ENCODE data around the gene CRYAB. TPM values are rescaled to one million over a fixed set of nuclear protein-coding genes. Genes with fewer than 3 reads are reported as not detected.

The CRYAB gene
- total RNA-seq, 1 experiment from 2014 or later: not detected

DNA sequence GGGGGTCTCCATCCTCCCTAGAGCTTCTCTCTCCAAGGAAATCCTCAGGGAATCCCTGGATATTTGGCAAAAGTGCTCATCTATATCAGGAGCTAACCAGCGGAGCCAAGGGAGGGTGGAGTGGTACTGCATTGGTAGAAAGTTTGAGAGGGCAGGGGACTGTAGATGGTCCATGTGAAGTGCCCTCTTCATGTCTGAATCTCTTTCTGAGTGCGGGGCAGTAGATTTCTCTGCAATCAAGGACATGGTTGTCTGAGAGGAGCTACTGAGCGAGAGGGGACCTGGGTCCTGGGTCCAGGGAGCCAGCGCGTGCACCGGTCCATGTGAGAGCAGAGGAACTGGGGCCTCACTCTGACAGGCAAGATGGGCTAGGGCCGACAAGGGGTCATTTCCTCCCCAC lies 26.3 kb upstream of the CRYAB start:
- Histone ChIP-seq H3K36me3 (ENCODE audit: low read depth) (no peaks in the 10 kb centered on the region), H4K20me1 (ENCODE audit: insufficient read depth) (no peaks in the 10 kb centered on the region), H3K4me1 (replicated peaks; ENCODE audit: insufficient read depth) (0 out of 2 replicates have a peak, but pooled peaks cover 8% of the 10 kb centered on the region), H3K9me3 (ENCODE audit: insufficient read depth, low read depth) (no peaks in the 10 kb centered on the region), H3K79me2 (ENCODE audit: low read depth) (no peaks in the 10 kb centered on the region), H2AFZ (0 out of 2 replicates have a peak overlapping the region, but pooled peaks have one; percentile 84), H3K4me3 (no peak overlapping the region), H3F3A (ENCODE audit: insufficient read depth, low read depth) (peaks cover 8% of the 10 kb centered on the region; the same call in 1 of the 2 replicates), H3K4me2 (peak overlapping the region; percentile 96; the same call in 1 of the 2 replicates), H3K9me2 (ENCODE audit: insufficient read depth) (no peaks in the 10 kb centered on the region), H3K27me3 (ENCODE audit: insufficient read depth, low read depth) (0 out of 2 replicates have a peak, but pooled peaks cover 3% of the 10 kb centered on the region), H3K27ac (no peak overlapping the region)
- no TSS peak for BruUV-seq (replicated peaks)
- TF ChIP-seq EZH2 (IDR thresholded peaks at IDR 0.05; ENCODE audit: low read depth): no peak
- TF ChIP-seq, protein P1, sequence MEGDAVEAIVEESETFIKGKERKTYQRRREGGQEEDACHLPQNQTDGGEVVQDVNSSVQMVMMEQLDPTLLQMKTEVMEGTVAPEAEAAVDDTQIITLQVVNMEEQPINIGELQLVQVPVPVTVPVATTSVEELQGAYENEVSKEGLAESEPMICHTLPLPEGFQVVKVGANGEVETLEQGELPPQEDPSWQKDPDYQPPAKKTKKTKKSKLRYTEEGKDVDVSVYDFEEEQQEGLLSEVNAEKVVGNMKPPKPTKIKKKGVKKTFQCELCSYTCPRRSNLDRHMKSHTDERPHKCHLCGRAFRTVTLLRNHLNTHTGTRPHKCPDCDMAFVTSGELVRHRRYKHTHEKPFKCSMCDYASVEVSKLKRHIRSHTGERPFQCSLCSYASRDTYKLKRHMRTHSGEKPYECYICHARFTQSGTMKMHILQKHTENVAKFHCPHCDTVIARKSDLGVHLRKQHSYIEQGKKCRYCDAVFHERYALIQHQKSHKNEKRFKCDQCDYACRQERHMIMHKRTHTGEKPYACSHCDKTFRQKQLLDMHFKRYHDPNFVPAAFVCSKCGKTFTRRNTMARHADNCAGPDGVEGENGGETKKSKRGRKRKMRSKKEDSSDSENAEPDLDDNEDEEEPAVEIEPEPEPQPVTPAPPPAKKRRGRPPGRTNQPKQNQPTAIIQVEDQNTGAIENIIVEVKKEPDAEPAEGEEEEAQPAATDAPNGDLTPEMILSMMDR (conservative IDR thresholded peaks at IDR 0.05): no peak
- ChIA-PET CTCF (no interaction called here), POLR2A (ENCODE audit: unreplicated experiment) (interaction anchor here (0.5 to 0.7 kb wide), 2 partner anchors 11 to 255 kb away, joined by 3 to 4 read pairs; no protein-coding TSS in a partner anchor)
- intact Hi-C loops (cut with micrococcal nuclease; ENCODE audit: unreplicated experiment): no loop called here
- DNase-seq: no peak

DNA sequence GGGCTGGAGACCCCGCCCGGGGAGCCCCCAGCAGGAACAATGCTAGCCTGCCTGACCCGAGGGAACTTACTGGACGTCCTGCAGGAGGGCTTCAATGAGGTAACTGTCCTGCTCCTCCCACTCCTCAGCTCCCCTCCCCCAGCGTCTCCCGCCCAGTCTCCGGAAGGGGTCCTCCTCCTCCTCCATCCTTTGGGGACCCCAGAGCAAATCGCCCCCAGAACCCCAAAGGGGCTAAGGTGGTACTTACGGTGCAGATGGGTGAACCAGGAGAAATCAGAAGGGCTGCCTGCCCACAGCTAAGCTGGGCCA lies 25.8 kb upstream of the CRYAB start:
- H3K4me1 ChIP-seq (replicated peaks; ENCODE audit: insufficient read depth): 0 out of 2 replicates have a peak, but pooled peaks cover 8% of the 10 kb centered on the region
- intact Hi-C loops (cut with micrococcal nuclease; ENCODE audit: unreplicated experiment): no loop called here
- H3K36me3 ChIP-seq (ENCODE audit: low read depth): no peaks in the 10 kb centered on the region
- no peaks in the 10 kb centered on the region for H3K79me2 ChIP-seq (ENCODE audit: low read depth)
- ChIA-PET CTCF (interaction anchor here (0.7 kb wide), 1 partner anchor 525 kb away, joined by 6 read pairs; no protein-coding TSS in a partner anchor), POLR2A (ENCODE audit: unreplicated experiment) (interaction anchor here (0.5 to 0.7 kb wide), 3 partner anchors 11 to 255 kb away, joined by 3 to 5 read pairs (median 4); no protein-coding TSS in a partner anchor)
- peaks cover 8% of the 10 kb centered on the region; the same call in 1 of the 2 replicates for H3F3A ChIP-seq (ENCODE audit: insufficient read depth, low read depth)
- no peaks in the 10 kb centered on the region for H3K9me2 ChIP-seq (ENCODE audit: insufficient read depth)
- H2AFZ ChIP-seq: peak overlapping the region; percentile 84
- TF ChIP-seq EZH2 (IDR thresholded peaks at IDR 0.05; ENCODE audit: low read depth): no peak
- TF ChIP-seq, protein P1 (conservative IDR thresholded peaks at IDR 0.05): no peak
- H3K27me3 ChIP-seq (ENCODE audit: insufficient read depth, low read depth): 0 out of 2 replicates have a peak, but pooled peaks cover 3% of the 10 kb centered on the region
- H3K4me3 ChIP-seq: peak overlapping the region; percentile 67
- no peak for DNase-seq
- H3K27ac ChIP-seq: no peak overlapping the region
- H3K9me3 ChIP-seq (ENCODE audit: insufficient read depth, low read depth): no peaks in the 10 kb centered on the region
- no TSS peak for BruUV-seq (replicated peaks)
- no peaks in the 10 kb centered on the region for H4K20me1 ChIP-seq (ENCODE audit: insufficient read depth)
- peak overlapping the region; percentile 96 for H3K4me2 ChIP-seq

DNA sequence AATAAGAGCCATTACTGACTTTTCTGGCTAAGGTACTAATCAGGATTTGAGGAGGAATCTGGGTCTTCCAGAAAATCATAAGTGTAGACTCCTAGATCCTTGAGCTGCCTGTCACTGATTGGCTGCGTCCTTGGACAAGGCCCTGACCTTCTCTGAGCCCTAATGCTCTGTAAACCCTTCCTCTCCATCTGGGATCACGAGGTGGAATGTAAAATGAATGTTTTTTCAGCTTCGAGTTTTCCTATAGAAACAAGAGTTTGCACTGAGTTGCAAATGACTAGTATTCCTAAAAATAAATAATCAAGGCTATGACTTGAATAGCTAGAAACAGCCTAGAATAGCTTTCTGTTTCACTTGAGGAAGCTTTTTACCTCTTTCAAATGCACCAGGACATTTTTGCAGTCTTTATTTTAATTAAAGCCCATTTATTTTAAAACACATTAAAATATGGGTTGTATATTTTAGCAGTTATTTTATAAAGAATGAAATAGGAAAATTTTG lies 24.5 kb upstream of the CRYAB start:
- peak overlapping the region; percentile 67; the same call in 1 of the 2 replicates for H3K4me3 ChIP-seq
- H4K20me1 ChIP-seq (ENCODE audit: insufficient read depth): no peaks in the 10 kb centered on the region
- H3K27ac ChIP-seq: no peak overlapping the region
- H3F3A ChIP-seq (ENCODE audit: insufficient read depth, low read depth): peaks cover 8% of the 10 kb centered on the region; the same call in 1 of the 2 replicates
- no peaks in the 10 kb centered on the region for H3K9me3 ChIP-seq (ENCODE audit: insufficient read depth, low read depth)
- H3K79me2 ChIP-seq (ENCODE audit: low read depth): no peaks in the 10 kb centered on the region
- ChIA-PET POLR2A (ENCODE audit: unreplicated experiment) (interaction anchor here (0.7 kb wide), 1 partner anchor 217 kb away, joined by 8 read pairs; no protein-coding TSS in a partner anchor), CTCF (no interaction called here)
- TF ChIP-seq, protein P1 (conservative IDR thresholded peaks at IDR 0.05): no peak
- no peak for TF ChIP-seq EZH2 (IDR thresholded peaks at IDR 0.05; ENCODE audit: low read depth)
- H3K4me2 ChIP-seq: peak overlapping the region; percentile 96
- BruUV-seq (replicated peaks): no TSS peak
- DNase-seq: no peak
- no peaks in the 10 kb centered on the region for H3K9me2 ChIP-seq (ENCODE audit: insufficient read depth)
- H2AFZ ChIP-seq: no peak overlapping the region
- intact Hi-C loops (cut with micrococcal nuclease; ENCODE audit: unreplicated experiment): no loop called here
- H3K27me3 ChIP-seq (ENCODE audit: insufficient read depth, low read depth): 0 out of 2 replicates have a peak, but pooled peaks cover 3% of the 10 kb centered on the region
- H3K4me1 ChIP-seq (replicated peaks; ENCODE audit: insufficient read depth): 0 out of 2 replicates have a peak, but pooled peaks cover 8% of the 10 kb centered on the region
- no peaks in the 10 kb centered on the region for H3K36me3 ChIP-seq (ENCODE audit: low read depth)
